CD14-positive monocyte (primary cell): Measurements from ENCODE around the gene TXK. TPM values are rescaled to one million over a fixed set of nuclear protein-coding genes. Genes with fewer than 3 reads are reported as not detected.

Source experiments
- DNase-seq, 3 donors: peaks; one replicate each; pipeline ENCODE4 v3.0.0-alpha.2; 2011 to 2022
- H2AFZ ChIP-seq: 2 replicates; pipeline ENCODE4 v1.6.0; 2012; ENCODE audit warnings: mild to moderate bottlenecking, low read depth, low read length, inconsistent platforms; ENCODE audit not compliant: insufficient read depth, poor library complexity, severe bottlenecking
- H3K27ac ChIP-seq, 2 donors: 1 replicate in 1 of 2; 2 replicates in 1 of 2; pipeline ENCODE4 v1.5.1; 2012 to 2013; ENCODE audit warnings: low read length in 2 of 2, control low read depth in 1 of 2, inconsistent platforms in 1 of 2, low read depth in 1 of 2, mild to moderate bottlenecking in 1 of 2
- H3K27me3 ChIP-seq, 2 donors: one replicate each; pipeline versions ENCODE4 v1.6.0 to v1.6.1; 2011 to 2013; ENCODE audit warnings: low read length in 2 of 2; ENCODE audit not compliant: control insufficient read depth in 2 of 2, insufficient read depth in 2 of 2
- H3K36me3 ChIP-seq, 2 donors: replicated peaks in 1 of 2; 1 replicate in 1 of 2; 2 replicates in 1 of 2; pipeline versions ENCODE4 v1.5.1 to v1.6.1; 2012 to 2013; ENCODE audit warnings: low read length in 2 of 2, control low read depth in 1 of 2, inconsistent platforms in 1 of 2, mild to moderate bottlenecking in 1 of 2; ENCODE audit not compliant: insufficient read depth in 2 of 2, control insufficient read depth in 1 of 2
- H3K4me1 ChIP-seq, 2 donors: 1 replicate in 1 of 2; 2 replicates in 1 of 2; pipeline versions ENCODE4 v1.5.1 to v1.6.1; 2012 to 2013; ENCODE audit warnings: low read length in 2 of 2, control low read depth in 1 of 2, inconsistent platforms in 1 of 2, mild to moderate bottlenecking in 1 of 2, moderate library complexity in 1 of 2; ENCODE audit not compliant: insufficient read depth in 2 of 2, control insufficient read depth in 1 of 2
- H3K4me2 ChIP-seq: replicated peaks from 2 replicates; pipeline ENCODE3; 2012; ENCODE audit warnings: low read length, moderate library complexity, mild to moderate bottlenecking; ENCODE audit not compliant: poor library complexity, severe bottlenecking; ENCODE audit errors: extremely low read depth
- H3K4me3 ChIP-seq, 3 experiments: fragments of 200-600 bp in 1 of 3; sonication (generic) in 1 of 3; replicated peaks in 1 of 3; 1 replicate in 2 of 3; 2 replicates in 1 of 3; pipeline ENCODE4 v1.5.1; 2011 to 2013; ENCODE audit warnings: low read length in 3 of 3, mild to moderate bottlenecking in 3 of 3, control low read depth in 2 of 3, low read depth in 2 of 3, inconsistent platforms in 1 of 3, moderate library complexity in 1 of 3
- H3K79me2 ChIP-seq: 2 replicates; pipeline ENCODE4 v1.6.0; 2012; ENCODE audit warnings: mild to moderate bottlenecking, control low read depth, inconsistent platforms, low read length, moderate library complexity; ENCODE audit not compliant: insufficient read depth
- H3K9ac ChIP-seq: 2 replicates; pipeline ENCODE4 v1.6.0; 2017; ENCODE audit warnings: low read length, mild to moderate bottlenecking; ENCODE audit not compliant: insufficient read depth, poor library complexity, severe bottlenecking
- H3K9me3 ChIP-seq, 2 donors: replicated peaks in 1 of 2; 1 replicate in 1 of 2; 2 replicates in 1 of 2; pipeline versions ENCODE4 v1.5.1 to v1.6.1; 2012 to 2013; ENCODE audit warnings: low read length in 2 of 2, control low read depth in 1 of 2; ENCODE audit not compliant: control insufficient read depth in 1 of 2, insufficient read depth in 1 of 2
- H4K20me1 ChIP-seq: 2 replicates; pipeline ENCODE4 v1.6.0; 2012; ENCODE audit warnings: mild to moderate bottlenecking, low read length, control low read depth, moderate library complexity; ENCODE audit not compliant: insufficient read depth
- H3K27ac Mint-ChIP-seq, 7 donors: one replicate each; pipeline ENCODE4 v1.8.0; 2020; ENCODE audit warnings: mild to moderate bottlenecking in 7 of 7, mixed read lengths in 7 of 7, moderate library complexity in 6 of 7, inconsistent platforms in 2 of 7
- H3K27me3 Mint-ChIP-seq, 3 donors: one replicate each; pipeline ENCODE4 v1.8.0; 2021 to 2022; ENCODE audit warnings: low read depth in 3 of 3, mild to moderate bottlenecking in 3 of 3, mixed read lengths in 3 of 3, moderate library complexity in 3 of 3, inconsistent platforms in 1 of 3
- H3K36me3 Mint-ChIP-seq, 2 donors: one replicate each; pipeline ENCODE4 v1.8.0; 2020; ENCODE audit warnings: mixed read lengths in 2 of 2, inconsistent platforms in 1 of 2, mild to moderate bottlenecking in 1 of 2
- H3K4me1 Mint-ChIP-seq: one replicate; pipeline ENCODE4 v1.8.0; 2020; ENCODE audit warnings: mild to moderate bottlenecking, mixed read lengths
- H3K4me3 Mint-ChIP-seq, 2 donors: one replicate each; pipeline ENCODE4 v1.8.0; 2020; ENCODE audit warnings: mild to moderate bottlenecking in 2 of 2, mixed read lengths in 2 of 2, moderate library complexity in 1 of 2
- H3K9me3 Mint-ChIP-seq, 7 donors: one replicate each; pipeline ENCODE4 v1.8.0; 2020 to 2022; ENCODE audit warnings: mixed read lengths in 7 of 7, mild to moderate bottlenecking in 6 of 7, moderate library complexity in 6 of 7, inconsistent platforms in 2 of 7
- CTCF ChIP-seq: fragments of 200-600 bp; IDR thresholded peaks from one replicate; pipeline ENCODE4 v1.8.0; 2022; ENCODE audit warnings: antibody characterized with exemption, mild to moderate bottlenecking
- WGBS: methylation state at CpG from one replicate; pipeline ENCODE4 v1.1.5; 2013; ENCODE audit warnings: missing lambda C conversion rate; ENCODE audit not compliant: insufficient coverage; 5-methylcytosine and 5-hydroxymethylcytosine counted together
- intact Hi-C, 2 donors: fragments of 100-400 bp; cut with micrococcal nuclease; formaldehyde crosslinking; loops; one replicate each; pipeline versions ENCODE4 v1.15.0 to v1.15.1; 2023
- polyA plus RNA-seq, 3 donors: library from polyadenylated mRNA; depleted of rRNA in 1 of 3; unstranded in 2 of 3; stranded (reverse) in 1 of 3; fragments of 300-500 nt in 2 of 3; fragments of >200 nt in 1 of 3; fragmentation: Illumina TruSeq in 2 of 3; gene quantifications; 1 replicate in 2 of 3; 2 replicates in 1 of 3; pipeline ENCODE4 v1.2.3, GENCODE V29; 2012 to 2021

Gene TXK
- polyA plus RNA-seq, 3 donors, result 0.13 to 0.93 (median 0.54) TPM

GRCh38 chr4:48038666-48039065, 95.4 kb downstream of the TXK start:
- Mint-ChIP-seq H3K9me3 (no peaks in the 10 kb centered on the region), H3K4me3 (no peak overlapping the region), H3K4me1 (peaks cover 31% of the 10 kb centered on the region), H3K36me3 (peaks cover 0 to 2% of the 10 kb centered on the region in 2 donors), H3K27ac (no peak overlapping the region), H3K27me3 (peaks cover 4 to 13% (median 8%) of the 10 kb centered on the region in 3 donors)
- 50% methylated on average over 2 of the region's 2 CpGs for WGBS
- Histone ChIP-seq H3K4me2 (no peak overlapping the region), H3K9ac (no peak overlapping the region), H3K27me3 (peaks cover 4 to 6% of the 10 kb centered on the region in 2 donors), H3K4me3 (no peak overlapping the region), H3K36me3 (no peaks in the 10 kb centered on the region), H2AFZ (no peak overlapping the region), H3K4me1 (peaks cover 18 to 27% of the 10 kb centered on the region in 2 donors), H3K27ac (no peak overlapping the region), H4K20me1 (no peaks in the 10 kb centered on the region), H3K9me3 (no peaks in the 10 kb centered on the region), H3K79me2 (no peaks in the 10 kb centered on the region)
- TF ChIP-seq CTCF, result no peak
- intact Hi-C loops, result loop anchor here (5.0 to 10.0 kb wide), 2 partner anchors 49 to 554 kb away; partner anchors contain the start of gene ATP10D (in 1 of the 2)
- DNase-seq, result no peak

GRCh38 chr4:48037117-48037462, 97.0 kb downstream of the TXK start:
- peaks cover 18 to 27% of the 10 kb centered on the region in 2 donors for H3K4me1 ChIP-seq
- no CpG with 5 or more reads among the region's 2 CpGs for WGBS
- TF ChIP-seq CTCF, result no peak
- no peaks in the 10 kb centered on the region for H3K36me3 ChIP-seq
- Mint-ChIP-seq H3K27me3 (peaks cover 0 to 7% (median 6%) of the 10 kb centered on the region in 3 donors), H3K9me3 (no peaks in the 10 kb centered on the region), H3K27ac (peak overlapping the region; percentile 62 to 88 (median 84)), H3K4me1 (peaks cover 25% of the 10 kb centered on the region), H3K36me3 (peaks cover 0 to 2% of the 10 kb centered on the region in 2 donors), H3K4me3 (peak overlapping the region in 1 of 2 donors; percentile 57)
- H3K79me2 ChIP-seq, result no peaks in the 10 kb centered on the region
- no peaks in the 10 kb centered on the region for H4K20me1 ChIP-seq
- peaks cover 0 to 3% of the 10 kb centered on the region in 2 donors for H3K27me3 ChIP-seq
- no peaks in the 10 kb centered on the region for H3K9me3 ChIP-seq
- peak overlapping the region in 1 of 2 donors; percentile 85 for H3K27ac ChIP-seq
- peak overlapping the region; percentile 3 for H2AFZ ChIP-seq
- H3K4me3 ChIP-seq, result peak overlapping the region in 1 of 3 experiments; percentile 50
- peak overlapping the region; percentile 24 for H3K9ac ChIP-seq
- peak in 1 of 3 donors; percentile 20 for DNase-seq
- peak overlapping the region; percentile 71 for H3K4me2 ChIP-seq
- intact Hi-C loops, result loop anchor here (5.0 to 10.0 kb wide), 2 partner anchors 50 to 552 kb away; partner anchors contain the start of gene ATP10D (in 1 of the 2)
